Cardiac muscle cell (in vitro differentiated cells and primary cell): Measurements from ENCODE around the gene PCGF5. TPM values are rescaled to one million over a fixed set of nuclear protein-coding genes. Genes with fewer than 3 reads are reported as not detected.
A peak's percentile ranks its signal among the peaks of the same experiment; 100 is the strongest.
"Not testable (repeated sequence)": the region's sequence is repeated elsewhere in the genome, so short reads cannot be mapped to it uniquely, and the experiment has no call there.

ENCODE experiments used
- DNase-seq, 2 donors: peaks; one replicate each; pipeline versions ENCODE4 v3.0.0 to v3.0.0-alpha.2; 2010 to 2017; ENCODE audit warnings: low read depth in 1 of 2, low spot score in 1 of 2
- H3K27ac ChIP-seq: fragments of 200-600 bp; sonication (generic); 2 replicates; pipeline ENCODE4 v1.5.1; 2016
- H3K27me3 ChIP-seq: fragments of 200-600 bp; sonication (generic); 2 replicates; pipeline ENCODE4 v1.6.0; 2016; ENCODE audit warnings: control low read depth
- H3K36me3 ChIP-seq: fragments of 200-600 bp; sonication (generic); 2 replicates; pipeline ENCODE4 v1.5.1; 2016; ENCODE audit warnings: control low read depth
- H3K4me1 ChIP-seq: fragments of 200-600 bp; sonication (generic); 2 replicates; pipeline ENCODE4 v1.8.1; 2017; ENCODE audit warnings: low read depth, mild to moderate bottlenecking, mixed run types
- H3K4me3 ChIP-seq: fragments of 200-600 bp; sonication (generic); 2 replicates; pipeline ENCODE4 v1.5.1; 2016; ENCODE audit warnings: mild to moderate bottlenecking
- H3K9me3 ChIP-seq: fragments of 200-600 bp; sonication (generic); 2 replicates; pipeline ENCODE4 v1.5.1; 2017; ENCODE audit warnings: low read depth, mild to moderate bottlenecking, control low read depth
- polyA plus RNA-seq: library from polyadenylated mRNA; unstranded; fragments of >200 nt; fragmentation: Nextera tagmentation; extraction: Ambion mirVana; gene quantifications from 2 replicates; pipeline ENCODE4 v1.2.1, GENCODE V29; 2016
- total RNA-seq: library from RNA; depleted of rRNA; stranded (reverse); fragments of >200 nt; gene quantifications from 2 replicates; pipeline ENCODE4 v1.2.3, GENCODE V29; 2016
- TF ChIP-seq, protein P1 (sequence below): IDR thresholded peaks from 2 replicates; pipeline ENCODE4 v1.5.1; 2012; ENCODE audit warnings: low read depth, mild to moderate bottlenecking, low read length

Gene PCGF5
- total RNA-seq, result 13.8 and 19.8 TPM in 2 replicates
- polyA plus RNA-seq, result 16.4 and 39.3 TPM in 2 replicates

DNA sequence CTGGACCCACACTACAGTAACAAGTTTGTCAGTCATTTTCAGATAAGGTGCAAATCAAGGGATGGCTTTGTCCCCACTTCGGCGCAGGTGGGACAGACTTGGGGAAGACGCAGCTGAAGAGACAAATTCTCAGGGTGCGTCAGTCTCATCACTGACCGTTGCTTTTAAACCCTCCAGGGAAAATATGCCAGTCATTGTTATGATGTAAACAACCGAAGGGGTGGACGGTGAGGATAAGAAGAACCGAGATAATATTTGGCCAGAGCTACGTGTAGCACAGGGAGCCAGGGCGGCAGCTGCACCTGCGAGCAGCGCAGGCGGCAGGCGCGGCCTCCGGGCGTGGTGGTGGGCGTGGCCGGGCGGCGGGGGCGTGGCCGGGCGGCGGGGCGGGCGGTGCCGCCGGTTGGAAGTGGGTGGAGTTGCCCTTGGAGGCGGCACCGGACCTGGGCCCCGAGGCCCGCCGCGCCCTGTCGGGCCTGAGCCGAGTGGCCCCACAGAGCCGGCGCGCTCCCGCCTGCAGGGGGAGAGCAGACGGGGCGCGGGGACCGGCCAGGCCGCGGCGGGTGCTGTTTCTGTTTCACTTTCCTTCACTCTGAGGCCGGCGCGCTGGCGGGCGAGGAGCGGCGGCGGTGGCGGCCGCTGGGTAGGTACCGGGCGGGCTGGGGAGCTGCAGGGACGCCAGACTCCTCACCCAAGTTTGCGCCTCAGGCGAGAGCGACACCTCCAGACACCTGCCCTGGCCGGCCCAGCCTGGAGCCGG is at the start of gene PCGF5:
TSS of gene PCGF5 (plus strand) at position 470 of the 760 bp plus-strand sequence. CDS start 2,209 bp downstream, outside the sequence.
- no peaks in the 10 kb centered on the region for H3K36me3 ChIP-seq
- TF ChIP-seq, protein P1, sequence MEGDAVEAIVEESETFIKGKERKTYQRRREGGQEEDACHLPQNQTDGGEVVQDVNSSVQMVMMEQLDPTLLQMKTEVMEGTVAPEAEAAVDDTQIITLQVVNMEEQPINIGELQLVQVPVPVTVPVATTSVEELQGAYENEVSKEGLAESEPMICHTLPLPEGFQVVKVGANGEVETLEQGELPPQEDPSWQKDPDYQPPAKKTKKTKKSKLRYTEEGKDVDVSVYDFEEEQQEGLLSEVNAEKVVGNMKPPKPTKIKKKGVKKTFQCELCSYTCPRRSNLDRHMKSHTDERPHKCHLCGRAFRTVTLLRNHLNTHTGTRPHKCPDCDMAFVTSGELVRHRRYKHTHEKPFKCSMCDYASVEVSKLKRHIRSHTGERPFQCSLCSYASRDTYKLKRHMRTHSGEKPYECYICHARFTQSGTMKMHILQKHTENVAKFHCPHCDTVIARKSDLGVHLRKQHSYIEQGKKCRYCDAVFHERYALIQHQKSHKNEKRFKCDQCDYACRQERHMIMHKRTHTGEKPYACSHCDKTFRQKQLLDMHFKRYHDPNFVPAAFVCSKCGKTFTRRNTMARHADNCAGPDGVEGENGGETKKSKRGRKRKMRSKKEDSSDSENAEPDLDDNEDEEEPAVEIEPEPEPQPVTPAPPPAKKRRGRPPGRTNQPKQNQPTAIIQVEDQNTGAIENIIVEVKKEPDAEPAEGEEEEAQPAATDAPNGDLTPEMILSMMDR, result peak; percentile 20
- DNase-seq, result peak; percentile 92 to 94
- H3K27ac ChIP-seq, result peak within 1 kb of the TSS; percentile 88
- H3K4me1 ChIP-seq, result peaks cover 4% of the 10 kb centered on the region
- H3K9me3 ChIP-seq, result no peaks in the 10 kb centered on the region
- peak within 1 kb of the TSS; percentile 96 for H3K4me3 ChIP-seq
- peaks cover 66% of the 10 kb centered on the region for H3K27me3 ChIP-seq

DNA sequence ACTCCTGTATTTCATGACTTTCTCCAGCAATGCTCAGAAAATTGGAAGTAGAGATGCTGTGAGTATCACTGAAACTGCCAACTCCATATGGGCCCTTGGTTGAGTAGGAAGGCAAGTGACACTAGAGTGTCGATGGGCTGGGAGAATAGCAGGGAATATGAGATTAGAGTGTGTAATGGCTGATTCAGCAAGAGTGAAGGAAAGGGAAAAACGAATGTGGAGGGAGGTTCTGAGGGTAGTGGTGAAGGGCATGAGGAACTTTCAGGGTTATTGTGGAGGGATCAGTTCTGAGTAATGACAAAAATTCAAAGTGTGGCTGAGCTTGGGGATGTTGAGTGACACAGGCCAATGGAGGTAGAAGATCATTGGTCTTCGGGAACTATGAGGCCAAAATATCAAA is 49.0 kb upstream of the PCGF5 start:
- H3K27ac ChIP-seq, result no peak overlapping the region
- H3K27me3 ChIP-seq, result peaks cover 19% of the 10 kb centered on the region
- H3K4me3 ChIP-seq, result no peak overlapping the region
- TF ChIP-seq, protein P1, result no peak
- no peaks in the 10 kb centered on the region for H3K4me1 ChIP-seq
- no peak for DNase-seq
- H3K36me3 ChIP-seq, result no peaks in the 10 kb centered on the region
- H3K9me3 ChIP-seq, result no peaks in the 10 kb centered on the region

DNA sequence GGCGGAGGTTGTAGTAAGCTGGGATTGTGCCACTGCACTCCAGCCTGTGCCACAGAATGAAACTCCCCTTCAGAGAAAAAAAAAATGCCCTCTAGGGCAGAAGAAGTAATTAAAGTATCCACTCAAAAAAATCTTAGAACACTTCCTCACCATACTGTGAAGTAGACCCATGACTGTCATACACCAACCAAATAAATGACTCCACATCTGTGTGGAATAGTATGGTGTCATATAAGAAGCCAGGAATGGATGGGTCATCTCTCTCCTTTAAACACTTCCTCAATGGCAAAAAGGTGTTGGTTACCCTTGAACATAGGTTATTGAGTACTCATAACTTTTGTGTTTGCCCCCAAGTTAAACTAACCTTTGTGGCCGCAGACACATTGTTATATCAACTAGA is 48.1 kb upstream of the PCGF5 start:
- Histone ChIP-seq H3K9me3 (no peaks in the 10 kb centered on the region), H3K27ac (no peak overlapping the region), H3K4me3 (no peak overlapping the region), H3K4me1 (no peaks in the 10 kb centered on the region), H3K36me3 (no peaks in the 10 kb centered on the region), H3K27me3 (peaks cover 10% of the 10 kb centered on the region)
- DNase-seq, result no peak
- TF ChIP-seq, protein P1, result no peak

DNA sequence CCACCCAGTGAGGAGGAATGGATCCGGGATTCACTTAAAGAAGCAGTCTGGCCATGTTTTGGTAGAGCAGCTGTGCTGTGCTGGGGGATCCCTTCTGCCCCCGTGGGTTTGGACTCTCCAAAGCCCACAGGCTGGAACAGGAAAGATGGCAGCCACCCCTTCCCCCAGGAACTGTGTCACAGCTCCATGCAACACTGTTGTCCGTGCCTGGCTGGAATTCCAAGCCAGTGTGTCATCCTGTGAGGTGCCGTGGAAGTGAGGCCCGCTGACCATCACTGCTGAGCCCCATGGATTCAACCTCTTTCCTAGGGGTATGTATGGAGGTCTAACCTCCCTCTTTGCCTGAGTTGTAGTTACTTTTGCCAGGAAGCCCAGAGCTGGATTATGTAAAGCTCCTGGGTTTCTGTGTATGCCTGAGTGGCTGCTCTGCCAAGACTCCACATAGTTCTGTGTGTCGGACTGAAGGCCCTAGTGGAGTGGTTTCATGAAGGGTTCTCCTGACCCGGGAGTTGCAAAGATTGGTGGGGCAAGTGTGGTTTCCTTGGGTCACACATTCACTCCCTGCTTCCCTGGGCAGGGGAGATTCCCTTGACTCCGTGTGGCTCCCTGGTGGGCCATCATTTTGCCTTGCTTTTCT is 35.1 kb upstream of the PCGF5 start:
- H3K4me1 ChIP-seq, result no peaks in the 10 kb centered on the region
- H3K27ac ChIP-seq, result no peak overlapping the region
- TF ChIP-seq, protein P1, result no peak
- no peaks in the 10 kb centered on the region for H3K9me3 ChIP-seq
- no peaks in the 10 kb centered on the region for H3K27me3 ChIP-seq
- DNase-seq, result peak in 1 of 2 donors; percentile 52
- H3K4me3 ChIP-seq, result no peak overlapping the region
- no peaks in the 10 kb centered on the region for H3K36me3 ChIP-seq

DNA sequence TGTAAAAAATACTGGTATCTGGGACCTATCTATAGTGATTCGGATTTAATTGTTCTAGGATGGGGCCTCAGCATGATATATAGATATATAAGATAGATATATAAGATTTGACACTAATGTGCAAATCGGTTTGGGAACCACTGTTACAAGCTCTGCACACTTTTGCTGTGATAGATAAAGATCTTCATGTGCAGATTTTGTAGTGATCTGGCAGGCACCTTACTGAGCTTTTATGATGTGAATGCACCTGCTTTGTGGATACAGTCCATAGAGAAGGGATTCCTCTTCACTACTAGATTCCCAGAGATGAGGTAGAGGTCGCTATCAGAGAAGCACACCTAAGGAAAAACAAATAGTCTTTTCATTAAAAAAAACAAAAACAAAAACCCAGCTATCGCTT is 33.3 kb upstream of the PCGF5 start:
- H3K4me1 ChIP-seq, result no peaks in the 10 kb centered on the region

DNA sequence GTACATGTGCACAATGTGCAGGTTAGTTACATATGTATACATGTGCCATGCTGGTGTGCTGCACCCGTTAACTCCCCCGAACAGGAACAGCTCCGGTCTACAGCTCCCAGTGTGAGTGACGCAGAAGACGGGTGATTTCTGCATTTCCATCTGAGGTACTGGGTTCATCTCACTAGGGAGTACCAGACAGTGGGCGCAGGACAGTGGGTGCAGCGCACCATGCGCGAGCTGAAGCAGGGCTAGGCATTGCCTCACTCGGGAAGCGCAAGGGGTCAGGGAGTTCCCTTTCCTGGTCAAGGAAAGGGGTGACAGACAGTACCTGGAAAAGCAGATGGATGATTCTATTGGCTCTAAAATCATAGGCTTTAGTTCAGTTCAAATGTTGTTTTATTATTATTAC is 32.5 kb upstream of the PCGF5 start:
- H3K9me3 ChIP-seq, H3K27me3 ChIP-seq, DNase-seq, H3K4me3 ChIP-seq, H3K27ac ChIP-seq, H3K4me1 ChIP-seq, H3K36me3 ChIP-seq: not testable (repeated sequence)

More for the DNA sequence above, 33.3 kb upstream of the PCGF5 start:
- no peaks in the 10 kb centered on the region for H3K36me3 ChIP-seq
- H3K4me3 ChIP-seq, result no peak overlapping the region
- TF ChIP-seq, protein P1, result no peak
- H3K9me3 ChIP-seq, result no peaks in the 10 kb centered on the region
- peaks cover 3% of the 10 kb centered on the region for H3K27me3 ChIP-seq
- H3K27ac ChIP-seq, result no peak overlapping the region
- DNase-seq, result no peak
